HG03520 (cell line): ENCODE data around the gene SH3RF3.

Experiments
- ATAC-seq: cut with Tn5 transposase; IDR thresholded peaks from one replicate; pipeline ENCODE4 v1.9.1; 2021; ENCODE audit warnings: mild to moderate bottlenecking, moderate library complexity; ENCODE audit not compliant: unreplicated experiment

SH3RF3 gene

DNA sequence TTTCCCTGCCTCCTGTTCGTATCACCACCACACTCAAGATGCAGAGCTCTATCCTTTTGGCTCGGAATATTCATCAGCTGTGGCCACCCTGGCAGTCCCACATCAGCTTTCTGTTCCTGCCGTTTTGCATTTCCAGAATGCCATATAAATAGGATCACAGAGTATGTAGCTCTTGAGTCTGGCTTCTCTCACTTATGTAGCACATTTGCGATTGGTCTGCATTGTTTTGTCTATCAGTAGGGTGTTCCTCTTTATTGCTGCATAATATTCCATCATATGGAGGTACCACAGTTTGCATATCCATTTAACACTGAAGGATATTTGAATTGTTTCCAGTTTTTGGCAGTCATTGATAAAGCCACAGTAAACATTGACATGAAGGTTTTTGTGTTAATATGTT, 104.6 kb downstream of the SH3RF3 start:
- ATAC-seq: no peak

DNA sequence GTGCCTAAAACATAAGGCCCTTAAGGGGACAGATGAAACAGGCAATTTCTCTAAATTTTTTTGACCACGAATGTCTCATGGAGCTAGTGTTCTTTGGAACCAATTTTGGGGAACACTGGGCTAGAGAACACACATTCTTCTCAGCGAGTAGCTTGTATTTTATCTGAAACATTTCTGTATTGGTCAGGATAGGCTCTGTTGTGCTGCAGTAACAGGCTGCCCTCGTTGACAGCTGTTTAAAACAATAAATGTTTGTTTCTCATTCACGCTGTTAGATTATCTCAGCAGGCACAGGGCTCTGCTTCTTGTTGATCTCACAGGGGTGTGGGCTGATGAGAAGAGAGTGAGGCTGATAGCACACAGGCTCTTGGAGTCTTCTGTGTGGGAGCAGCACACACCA, 105.3 kb downstream of the SH3RF3 start:
- no peak for ATAC-seq

DNA sequence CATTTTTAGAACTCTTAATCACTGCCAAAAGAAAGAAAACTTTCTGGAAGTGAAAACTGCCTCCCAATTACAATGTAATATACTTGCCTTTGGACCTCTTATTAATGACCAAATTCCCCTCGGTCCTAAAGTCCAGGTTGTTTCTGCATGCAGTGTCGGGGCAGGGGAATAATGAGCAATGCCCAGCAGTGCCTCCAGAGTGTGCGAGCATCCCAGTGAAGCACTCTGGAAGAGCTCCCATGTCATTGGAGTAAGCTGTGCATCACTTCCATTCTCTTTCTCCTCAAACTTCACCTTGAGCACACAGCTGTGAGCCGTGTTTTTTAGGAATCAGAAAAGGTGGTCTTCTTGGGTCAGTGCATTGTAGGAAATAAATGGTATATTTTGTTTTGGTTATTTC, 107.1 kb downstream of the SH3RF3 start:
- ATAC-seq: no peak

DNA sequence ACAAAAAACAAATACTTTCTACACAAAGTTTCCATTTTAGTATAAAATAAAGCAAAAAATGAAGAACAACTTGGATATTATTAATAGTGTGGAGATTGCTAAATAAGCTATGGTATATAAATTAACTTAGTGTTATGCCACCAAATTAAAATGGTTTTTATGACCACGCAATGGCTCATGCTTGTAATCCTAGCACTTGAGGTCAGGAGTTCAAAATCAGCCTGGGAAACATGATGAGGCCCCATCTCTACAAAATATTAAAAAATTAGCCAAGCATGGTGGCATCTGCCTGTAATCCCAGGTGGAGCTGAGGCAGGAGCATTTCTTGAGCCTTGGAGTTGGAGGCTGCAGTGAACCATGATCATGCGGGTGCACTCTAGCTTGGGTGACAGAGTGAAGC, 108.8 kb downstream of the SH3RF3 start:
- ATAC-seq: no peak

DNA sequence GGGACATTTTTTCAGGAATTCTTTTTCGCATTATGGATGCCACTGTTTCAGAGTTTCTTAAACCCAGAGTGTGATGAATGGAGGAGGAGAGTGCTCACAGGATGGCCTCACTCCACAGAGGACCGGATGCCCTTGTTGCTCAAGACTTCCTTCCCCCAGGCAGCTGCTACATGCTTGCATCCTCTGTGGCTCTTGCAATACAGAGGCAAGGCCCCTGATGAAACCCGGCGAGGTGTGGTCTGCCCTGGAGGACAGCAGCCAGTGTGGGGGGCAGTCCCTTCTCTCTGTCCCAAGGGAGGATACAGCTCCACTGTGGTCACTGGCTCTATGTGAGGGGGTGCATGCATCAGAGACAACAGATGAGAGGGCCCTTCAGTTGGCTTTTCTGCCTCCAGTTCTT, 109.6 kb downstream of the SH3RF3 start:
- peak; percentile 81 for ATAC-seq

DNA sequence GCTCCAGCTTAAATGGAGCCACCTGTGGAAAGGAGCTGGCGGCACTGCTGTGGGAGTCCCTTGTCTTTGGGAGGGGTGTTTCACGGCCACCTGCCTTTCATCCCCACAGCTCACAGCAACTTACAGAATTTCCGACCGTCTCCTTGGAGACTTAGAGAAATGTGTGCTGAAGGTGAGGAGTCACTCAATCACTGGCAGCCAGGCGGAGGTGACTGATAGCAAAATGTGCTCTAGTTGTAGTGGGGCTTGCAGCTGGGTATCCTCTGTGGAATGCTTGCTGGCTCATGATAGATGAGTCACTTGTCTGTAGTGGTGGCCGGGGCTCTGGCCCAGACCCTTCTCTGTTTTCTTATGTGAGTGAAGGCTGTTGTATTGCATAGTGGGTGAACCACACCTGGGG, 110.7 kb downstream of the SH3RF3 start:
- ATAC-seq: no peak

DNA sequence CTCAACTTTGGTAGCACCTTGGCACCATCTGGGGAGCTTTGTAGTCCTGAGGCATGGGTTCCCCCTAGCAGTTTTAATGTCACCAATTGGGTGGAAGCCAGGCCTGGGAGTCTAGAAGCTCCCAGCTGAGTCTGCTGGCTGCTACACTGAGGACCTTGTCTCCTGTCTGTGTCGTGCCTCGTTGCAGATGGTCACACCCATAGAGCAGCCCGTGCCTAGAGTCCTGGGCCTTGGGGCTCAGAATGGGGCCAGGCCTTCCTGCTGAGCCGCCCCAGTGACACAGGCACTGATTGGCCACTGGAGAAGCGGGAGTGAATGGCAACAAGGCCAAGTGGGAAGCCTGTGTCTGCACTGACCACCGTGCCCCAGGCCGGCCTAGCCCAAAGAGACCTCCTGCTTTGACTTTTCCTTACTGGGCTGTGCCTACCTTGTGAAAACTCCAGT, 113.2 kb downstream of the SH3RF3 start:
- no peak for ATAC-seq

DNA sequence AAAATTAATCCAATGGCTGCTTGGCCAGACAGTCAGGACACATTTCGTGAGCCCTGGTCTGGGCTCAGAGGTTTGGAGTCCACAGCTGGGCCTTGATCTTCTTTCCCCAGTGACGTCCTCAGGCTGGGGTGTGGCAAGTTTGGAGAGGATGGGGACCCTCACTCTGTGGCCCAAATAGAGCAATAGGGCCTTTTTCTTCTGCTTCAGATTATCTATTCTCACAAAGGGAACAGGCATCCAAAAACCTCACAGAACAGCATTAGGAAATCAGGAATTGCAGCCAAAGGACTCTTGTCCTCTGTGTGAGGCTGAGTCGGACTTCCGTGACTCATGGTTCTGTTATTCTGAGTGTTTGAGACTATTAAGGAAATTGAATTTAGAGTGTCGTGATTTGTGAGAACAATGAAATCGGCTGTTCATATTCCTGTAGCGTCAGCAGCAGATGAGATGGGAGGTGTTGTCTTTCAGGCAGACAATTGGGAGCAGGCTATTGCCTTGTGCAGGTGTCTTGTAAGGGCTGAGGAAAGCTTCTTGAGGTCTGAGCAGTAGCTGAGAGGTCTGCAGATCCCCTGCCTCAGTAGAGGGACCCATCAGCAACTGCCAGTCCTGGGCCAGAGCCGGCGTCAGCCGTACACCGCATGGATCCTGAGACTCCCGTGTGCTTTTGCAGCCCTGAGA, 113.8 kb downstream of the SH3RF3 start:
- no peak for ATAC-seq

DNA sequence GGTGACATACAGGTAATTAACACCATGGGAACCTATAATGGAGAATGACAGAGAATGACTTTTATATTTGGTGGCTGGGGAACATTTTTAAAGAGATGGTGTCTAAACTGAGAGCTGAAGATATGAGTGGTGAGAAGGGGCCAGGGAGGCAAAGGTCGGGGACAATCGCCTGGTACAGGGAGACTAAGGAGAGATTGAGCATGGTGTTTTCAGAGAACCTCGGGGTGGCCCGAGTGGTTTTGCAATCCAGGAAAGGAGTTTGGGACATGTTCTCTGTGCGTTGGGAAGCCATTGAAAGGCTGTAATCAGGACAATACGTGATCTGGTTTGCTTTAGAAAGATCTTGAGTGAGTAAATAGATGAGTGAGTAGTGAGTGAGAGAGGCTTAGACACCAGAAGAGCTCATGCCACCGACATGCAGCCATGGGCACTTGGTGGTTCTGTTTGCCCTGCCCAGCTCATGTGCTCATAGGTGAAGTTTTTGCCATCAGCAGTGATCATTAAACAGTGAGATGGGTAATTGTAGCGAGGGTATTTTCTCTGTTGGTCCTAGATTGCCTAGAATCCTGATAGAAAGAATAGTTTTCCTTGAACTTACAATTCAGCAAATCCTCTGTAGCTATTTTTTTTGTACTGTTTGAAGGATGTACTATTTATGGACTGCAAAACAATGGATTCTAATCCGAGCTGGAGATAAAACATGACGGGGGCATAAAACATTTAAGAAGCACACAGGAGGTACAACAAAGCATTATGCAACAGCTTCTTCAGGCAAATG, 114.7 kb downstream of the SH3RF3 start:
- ATAC-seq: no peak

DNA sequence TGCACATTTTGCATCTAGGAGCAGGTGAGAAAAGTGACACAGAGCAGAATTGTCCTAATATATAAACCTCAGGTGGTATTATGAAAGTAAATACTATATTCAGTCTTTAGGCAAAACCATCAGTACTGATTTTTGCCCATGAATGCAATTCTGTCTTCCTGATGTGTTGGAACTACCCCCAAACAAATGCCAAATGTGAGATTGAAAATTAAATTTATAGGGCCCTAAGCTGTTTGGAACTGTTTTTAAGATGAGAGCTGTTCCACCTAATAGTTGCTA, 115.2 kb downstream of the SH3RF3 start:
- no peak for ATAC-seq

DNA sequence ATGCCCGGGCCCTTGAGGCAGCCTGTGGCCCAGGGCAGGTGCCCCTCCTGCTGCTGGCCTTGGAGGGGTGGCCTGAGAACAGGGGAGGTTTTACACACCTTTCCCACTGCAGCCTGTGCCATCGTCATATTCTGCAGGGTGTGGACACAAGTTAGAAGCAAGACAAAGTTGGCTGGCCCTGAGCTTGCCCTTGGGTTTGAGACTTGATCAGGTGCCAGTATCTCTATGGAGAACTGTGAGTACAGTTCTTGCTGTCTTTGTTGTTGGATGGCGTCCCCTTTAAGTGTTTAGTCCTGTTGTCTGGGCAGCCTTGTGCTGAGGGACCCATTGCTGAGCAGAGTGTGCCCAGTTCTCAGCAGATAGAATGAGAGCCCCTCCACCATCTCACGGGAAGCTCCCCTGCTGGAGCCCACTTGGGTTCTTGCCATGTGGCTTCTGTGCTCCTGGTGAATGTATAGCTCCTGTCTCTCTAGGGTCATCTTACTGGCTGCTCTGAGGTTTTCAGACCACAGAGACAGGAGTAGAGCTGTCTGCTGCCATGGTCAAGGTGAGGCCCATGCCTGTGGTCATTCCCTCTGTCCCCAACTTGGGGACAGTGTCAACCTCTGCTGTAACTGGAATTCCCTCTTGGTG, 115.9 kb downstream of the SH3RF3 start:
- ATAC-seq: no peak

DNA sequence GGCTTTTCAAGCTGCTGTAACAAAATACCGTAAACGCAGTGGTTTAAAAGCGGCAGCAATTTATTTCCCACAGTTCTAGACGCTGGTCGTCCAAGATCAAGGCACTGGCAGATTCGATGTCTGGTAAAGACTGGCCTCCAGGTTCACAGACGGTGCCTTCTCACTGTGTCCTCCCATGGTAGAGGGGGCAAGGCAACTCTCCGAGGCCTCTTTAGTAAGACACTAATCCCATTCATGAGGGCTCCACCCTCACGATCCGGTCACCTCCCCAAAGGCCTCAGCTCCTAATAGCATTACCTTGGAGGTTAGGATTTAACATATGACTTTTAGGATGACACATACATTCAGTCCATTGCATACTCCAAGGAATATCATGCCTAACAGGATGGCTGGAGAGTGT, 117.2 kb downstream of the SH3RF3 start:
- no peak for ATAC-seq

DNA sequence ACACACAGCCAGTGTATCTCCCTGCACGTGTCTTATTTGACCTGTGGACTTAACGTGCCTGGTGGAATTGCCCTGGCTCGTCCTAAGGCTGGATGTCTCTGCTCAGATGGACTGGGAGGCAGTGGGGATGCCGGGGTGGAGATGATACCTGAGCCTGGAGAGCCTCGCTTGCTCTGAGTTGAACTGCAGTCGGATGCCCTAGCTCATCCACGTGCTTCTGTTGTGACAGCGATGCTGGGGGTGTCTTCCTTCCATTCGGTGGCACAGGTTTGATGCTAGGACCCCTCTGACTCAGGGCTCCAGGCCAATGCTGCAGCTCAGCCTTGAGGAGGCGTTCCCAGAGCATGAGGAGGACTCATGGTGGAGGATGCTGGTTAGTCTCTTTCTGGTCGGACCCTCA, 117.6 kb downstream of the SH3RF3 start:
- ATAC-seq: no peak

DNA sequence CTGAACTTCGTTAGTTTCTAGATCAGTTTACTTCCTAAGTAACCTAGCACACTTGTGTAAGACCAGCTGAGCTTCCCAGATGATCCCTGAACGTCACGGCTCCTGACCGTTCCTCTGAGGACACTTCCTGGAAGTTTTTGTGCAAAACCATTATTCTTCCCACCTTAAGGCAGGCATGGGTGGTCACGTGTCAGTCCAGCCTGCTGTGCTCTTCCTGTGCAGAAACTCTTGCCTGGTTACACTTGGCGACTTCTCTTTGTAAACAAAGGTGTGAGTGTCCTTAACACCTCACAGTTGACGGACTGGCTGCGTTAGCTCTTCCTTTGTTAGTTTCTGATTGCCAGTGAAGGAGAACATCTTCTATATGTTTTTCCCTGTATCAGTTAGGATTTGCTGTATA, 118.3 kb downstream of the SH3RF3 start:
- no peak for ATAC-seq

DNA sequence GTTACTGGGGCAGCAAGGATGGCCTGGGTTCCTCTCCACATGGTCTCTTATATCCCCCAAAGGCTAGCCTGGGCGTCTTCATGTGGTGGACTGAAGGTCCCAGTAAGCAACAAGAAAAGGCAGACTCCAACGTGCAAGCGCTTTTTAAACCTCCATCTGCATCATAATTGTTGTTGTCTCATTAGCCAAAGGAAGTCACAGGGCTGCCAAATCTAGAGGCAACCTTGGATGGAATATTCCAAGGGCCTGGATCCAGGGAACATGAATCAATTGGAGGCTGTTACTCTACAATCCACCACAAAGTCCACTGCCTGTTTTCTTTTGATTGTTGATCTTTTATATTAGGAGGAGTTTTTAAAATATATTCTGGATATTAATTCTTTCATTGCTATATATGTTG, 118.8 kb downstream of the SH3RF3 start:
- ATAC-seq: no peak

DNA sequence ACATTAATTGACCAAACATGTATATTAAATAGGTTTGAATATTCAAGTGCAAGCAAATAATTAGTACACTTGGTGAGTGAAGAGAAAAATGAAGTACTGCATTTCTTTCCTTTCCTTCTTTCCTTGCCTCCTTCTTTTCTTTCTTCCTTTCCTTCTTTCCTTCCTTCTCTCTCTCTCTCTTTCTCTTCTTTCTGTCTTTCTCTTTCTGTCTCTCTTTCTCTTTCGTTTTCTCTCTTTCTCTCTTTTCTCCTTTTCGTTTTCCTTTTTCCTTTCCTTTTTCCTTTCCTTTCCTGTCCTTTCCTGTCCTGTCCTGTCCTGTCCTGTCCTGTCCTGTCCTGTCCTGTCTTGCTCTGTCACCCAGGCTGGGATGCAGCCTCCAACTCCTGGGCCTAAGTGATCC, 119.6 kb downstream of the SH3RF3 start:
- ATAC-seq: no peak

DNA sequence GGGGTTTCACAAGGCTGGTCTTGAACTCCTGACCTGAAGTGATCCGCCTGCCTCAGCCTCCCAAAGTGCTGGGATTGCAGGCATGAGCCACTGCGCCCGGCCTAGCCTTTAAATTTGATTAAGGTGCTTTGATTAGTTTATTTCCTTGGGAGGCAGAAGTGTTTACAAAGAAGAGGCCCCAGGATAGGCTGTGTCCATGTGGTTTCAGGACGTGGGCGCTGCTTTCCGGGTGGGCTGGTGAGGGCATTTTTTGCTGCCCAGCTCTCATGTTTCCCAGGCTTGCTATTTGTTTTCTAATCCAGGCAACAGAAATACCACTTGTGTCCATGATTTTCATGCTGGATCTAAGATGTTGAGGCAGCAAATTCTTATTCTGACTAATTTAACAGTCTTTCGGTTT, 124.2 kb downstream of the SH3RF3 start:
- ATAC-seq: no peak

DNA sequence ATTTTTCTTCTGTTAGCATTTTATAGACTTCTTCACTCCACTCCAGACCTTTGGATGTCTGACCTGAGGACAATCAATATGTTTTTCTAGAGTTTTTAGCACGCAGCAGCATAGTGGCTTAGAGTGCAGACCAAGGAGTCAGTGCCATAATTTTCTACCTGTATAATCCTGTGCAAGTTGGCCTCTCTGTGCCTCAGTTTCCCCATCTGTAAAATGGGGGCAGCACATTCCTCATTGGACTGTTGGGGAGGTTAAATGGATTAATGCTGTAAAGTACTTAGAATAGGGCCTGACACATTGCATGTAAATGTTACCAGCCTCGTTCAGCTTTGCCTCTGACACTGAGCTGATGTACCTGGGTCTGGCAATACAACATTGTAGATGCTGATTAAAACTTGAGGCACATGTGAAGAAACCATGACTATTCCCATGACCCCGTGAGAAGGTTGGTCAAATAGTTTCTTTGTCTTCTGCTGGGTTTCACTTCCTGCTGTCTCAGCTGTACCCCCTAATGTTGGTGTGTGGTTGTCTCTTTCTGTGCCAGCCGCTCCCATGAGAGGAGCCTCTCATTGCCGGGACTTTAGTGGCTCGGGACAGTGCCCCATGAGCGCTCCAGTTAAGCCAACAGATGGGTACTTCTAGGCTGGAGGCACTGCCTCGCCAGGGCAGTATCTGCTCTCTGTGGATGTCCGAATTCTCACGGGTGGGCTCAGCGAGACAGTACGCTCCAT, 125.3 kb downstream of the SH3RF3 start:
- ATAC-seq: no peak

DNA sequence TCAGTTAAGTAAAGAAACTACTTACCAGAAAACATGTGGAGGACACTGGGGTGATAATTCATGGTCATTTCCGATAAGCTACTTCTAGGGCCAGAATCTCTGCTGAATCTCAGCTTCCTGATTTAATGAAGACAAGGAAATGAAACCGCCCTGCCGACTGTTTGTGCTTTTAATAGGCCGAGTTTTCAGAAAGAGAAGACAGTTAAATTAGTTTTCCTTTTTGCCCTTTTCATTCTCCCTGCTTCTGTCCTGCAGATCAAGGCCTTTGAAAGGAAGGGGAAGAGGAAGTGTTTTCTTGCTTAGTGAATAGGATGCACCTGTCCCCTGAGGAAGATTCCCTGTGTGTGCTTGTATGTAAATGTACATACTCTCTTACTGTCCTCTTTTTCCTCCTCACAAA, 126.6 kb downstream of the SH3RF3 start:
- ATAC-seq: no peak

DNA sequence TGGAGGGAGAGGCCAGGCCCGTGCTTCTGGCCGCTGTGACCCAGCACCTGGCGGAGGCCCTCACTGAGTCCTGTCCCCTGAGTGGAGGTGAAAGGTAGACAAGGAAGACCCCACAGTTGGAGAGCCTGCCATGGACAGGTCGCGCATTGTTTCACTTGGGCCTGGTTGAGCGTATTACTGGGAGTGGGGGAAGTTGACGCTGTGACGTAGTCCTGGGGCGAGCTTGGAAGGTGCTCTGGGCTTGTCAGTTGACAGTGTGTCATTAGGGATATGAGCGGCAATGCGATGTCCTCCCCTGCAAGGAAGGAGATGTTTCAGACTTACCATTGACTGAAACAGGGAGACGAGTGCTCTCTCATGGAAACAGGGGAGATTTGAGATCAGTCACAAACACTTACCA, 127.1 kb downstream of the SH3RF3 start:
- ATAC-seq: no peak

DNA sequence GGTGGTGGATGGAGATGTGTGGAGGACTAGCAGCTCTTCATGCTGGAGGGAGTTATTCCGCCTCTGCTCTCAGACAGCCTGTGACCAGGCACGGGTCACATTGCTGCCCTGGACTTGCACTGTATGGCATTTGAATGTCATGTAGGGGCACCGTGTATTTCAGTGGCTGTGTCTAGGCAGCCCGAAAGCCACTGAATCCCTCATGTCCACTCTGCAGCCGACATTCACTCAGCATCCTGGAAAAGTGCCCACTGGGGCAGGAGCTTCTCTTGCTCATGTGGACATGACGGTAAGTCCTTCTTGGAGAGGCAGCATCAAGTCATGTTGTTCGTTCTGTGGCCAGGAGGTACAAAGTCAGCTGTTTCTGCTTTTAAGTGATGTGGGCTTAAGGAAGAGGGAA, 127.9 kb downstream of the SH3RF3 start:
- ATAC-seq: no peak

DNA sequence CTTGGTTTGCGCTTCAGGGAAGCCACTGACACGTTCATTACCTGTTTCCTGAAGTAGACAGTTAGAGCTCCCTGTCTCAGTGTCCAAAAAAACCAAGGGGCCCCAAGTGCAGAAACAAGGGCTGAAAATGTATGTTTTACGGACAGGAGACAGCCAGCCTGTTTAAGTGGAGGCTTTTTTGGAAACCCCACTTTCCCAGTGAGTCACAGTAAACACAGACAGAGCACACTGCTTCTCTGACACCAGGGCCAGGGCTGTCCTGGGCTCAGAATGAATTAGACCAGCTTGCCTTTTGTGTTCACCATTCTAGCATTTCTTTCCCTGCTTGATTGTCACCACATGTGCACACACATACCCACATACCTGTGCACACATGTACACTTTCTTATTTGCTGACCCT, 128.6 kb downstream of the SH3RF3 start:
- no peak for ATAC-seq
